ENCODE measurements around the gene TMEM190. TPM values are rescaled to one million over a fixed set of nuclear protein-coding genes. Genes with fewer than 3 reads are reported as not detected.
"Not testable (repeated sequence)": the region's sequence is repeated elsewhere in the genome, so short reads cannot be mapped to it uniquely, and the experiment has no call there.

Gene TMEM190
- total RNA-seq, 1 donor from 2014 or later = not detected

DNA sequence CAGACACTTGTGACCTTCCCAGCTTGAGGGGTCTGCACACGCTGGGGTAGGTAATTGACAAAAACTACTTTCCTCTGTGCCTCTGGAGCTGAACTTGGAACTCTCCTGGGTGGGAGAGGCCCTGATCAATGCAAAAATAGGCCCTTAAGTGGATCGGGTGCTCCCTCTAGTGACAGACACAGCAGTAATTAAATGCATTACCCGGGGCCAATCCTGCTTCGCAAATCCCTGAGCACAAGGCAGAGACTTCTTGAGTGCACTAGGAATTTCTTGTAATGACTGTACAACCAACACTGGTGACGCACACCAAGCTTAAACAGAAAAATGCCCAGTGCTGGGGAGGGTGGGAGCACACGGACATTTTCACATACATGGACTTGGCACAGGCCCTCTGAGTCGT, 41.6 kb downstream of the TMEM190 start:
- peak; percentile 44 for DNase-seq (ENCODE audit: low read depth)
- H3K4me3 ChIP-seq (ENCODE audit: low read depth, low read length) = no peak overlapping the region
- TF ChIP-seq, protein P1, sequence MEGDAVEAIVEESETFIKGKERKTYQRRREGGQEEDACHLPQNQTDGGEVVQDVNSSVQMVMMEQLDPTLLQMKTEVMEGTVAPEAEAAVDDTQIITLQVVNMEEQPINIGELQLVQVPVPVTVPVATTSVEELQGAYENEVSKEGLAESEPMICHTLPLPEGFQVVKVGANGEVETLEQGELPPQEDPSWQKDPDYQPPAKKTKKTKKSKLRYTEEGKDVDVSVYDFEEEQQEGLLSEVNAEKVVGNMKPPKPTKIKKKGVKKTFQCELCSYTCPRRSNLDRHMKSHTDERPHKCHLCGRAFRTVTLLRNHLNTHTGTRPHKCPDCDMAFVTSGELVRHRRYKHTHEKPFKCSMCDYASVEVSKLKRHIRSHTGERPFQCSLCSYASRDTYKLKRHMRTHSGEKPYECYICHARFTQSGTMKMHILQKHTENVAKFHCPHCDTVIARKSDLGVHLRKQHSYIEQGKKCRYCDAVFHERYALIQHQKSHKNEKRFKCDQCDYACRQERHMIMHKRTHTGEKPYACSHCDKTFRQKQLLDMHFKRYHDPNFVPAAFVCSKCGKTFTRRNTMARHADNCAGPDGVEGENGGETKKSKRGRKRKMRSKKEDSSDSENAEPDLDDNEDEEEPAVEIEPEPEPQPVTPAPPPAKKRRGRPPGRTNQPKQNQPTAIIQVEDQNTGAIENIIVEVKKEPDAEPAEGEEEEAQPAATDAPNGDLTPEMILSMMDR (conservative IDR thresholded peaks at IDR 0.05; ENCODE audit: low read depth, low read length) = peak; percentile 83

DNA sequence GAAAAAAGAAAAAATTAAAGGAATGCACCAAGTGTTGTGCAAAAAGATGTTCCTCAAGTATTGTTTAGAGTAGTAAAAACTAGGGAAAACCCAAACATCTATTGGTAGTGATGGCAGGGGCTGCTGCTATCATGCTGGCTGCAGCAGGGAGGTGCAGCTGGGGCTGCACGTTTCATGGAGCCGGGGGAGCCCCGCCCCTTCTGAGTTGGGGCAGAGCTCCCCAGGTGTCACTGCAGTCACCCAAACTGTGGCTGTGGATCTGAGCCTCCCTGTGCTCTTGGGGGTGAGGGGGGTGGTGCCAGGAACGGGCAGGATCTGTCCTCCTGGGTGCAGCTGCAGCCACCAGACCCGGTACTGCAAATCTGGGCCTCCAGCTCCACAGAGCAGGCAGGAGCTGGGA, 42.5 kb downstream of the TMEM190 start:
- no peak overlapping the region for H3K4me3 ChIP-seq (ENCODE audit: low read depth, low read length)
- TF ChIP-seq, protein P1 (conservative IDR thresholded peaks at IDR 0.05; ENCODE audit: low read depth, low read length) = no peak
- DNase-seq (ENCODE audit: low read depth) = no peak

DNA sequence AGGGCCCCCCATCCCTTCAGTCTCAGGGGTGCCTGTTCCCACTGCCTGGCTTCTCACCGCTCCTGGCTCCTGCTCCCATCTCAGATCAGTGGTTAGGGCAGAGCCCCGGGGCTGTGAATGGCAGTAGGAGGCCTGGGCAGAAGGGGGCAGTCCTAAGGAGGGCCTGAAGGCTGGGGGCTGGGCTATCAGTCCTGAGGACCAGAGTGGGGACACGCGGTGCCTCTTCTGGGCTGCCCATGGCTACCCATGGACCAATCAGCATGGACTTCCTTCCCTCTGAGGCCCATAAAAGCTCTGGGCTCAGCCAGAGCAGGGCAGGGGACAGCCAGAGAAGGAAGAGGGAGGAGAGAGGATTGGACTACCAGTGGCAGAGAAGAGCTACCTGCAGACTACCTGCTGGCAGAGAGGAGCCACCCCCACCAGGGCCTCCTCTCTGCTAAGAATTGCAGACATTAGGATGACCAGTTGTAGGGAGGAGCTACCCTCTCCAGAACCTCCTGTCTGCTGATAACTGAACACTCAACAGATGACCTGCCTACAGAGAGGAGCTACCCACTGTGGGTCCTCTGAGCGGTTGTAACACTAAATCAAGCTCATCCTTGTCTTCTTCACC, 43.1 kb downstream of the TMEM190 start:
- no peak overlapping the region for H3K4me3 ChIP-seq (ENCODE audit: low read depth, low read length)
- no peak for DNase-seq (ENCODE audit: low read depth)
- TF ChIP-seq, protein P1 (conservative IDR thresholded peaks at IDR 0.05; ENCODE audit: low read depth, low read length) = no peak

DNA sequence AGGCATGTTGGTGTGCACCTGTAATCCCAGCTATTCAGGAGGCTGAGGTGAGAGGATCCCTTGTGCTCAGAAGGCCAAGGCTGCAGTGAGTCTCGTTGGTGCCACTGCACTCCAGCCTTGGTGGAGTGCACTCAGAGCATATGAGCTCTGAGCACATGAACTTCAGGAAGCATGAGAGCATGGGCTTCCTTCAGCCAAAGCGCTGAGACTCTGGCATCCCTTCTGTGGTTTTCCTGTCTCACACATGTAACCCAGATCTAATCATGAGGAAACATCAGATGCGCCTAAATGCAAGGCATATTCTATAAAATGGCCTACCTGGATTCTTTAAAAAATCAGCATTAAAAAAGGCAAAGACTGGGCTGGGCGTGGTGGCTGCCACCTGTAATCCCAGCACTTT, 44.7 kb downstream of the TMEM190 start:
- not testable (repeated sequence) for DNase-seq (ENCODE audit: low read depth)

DNA sequence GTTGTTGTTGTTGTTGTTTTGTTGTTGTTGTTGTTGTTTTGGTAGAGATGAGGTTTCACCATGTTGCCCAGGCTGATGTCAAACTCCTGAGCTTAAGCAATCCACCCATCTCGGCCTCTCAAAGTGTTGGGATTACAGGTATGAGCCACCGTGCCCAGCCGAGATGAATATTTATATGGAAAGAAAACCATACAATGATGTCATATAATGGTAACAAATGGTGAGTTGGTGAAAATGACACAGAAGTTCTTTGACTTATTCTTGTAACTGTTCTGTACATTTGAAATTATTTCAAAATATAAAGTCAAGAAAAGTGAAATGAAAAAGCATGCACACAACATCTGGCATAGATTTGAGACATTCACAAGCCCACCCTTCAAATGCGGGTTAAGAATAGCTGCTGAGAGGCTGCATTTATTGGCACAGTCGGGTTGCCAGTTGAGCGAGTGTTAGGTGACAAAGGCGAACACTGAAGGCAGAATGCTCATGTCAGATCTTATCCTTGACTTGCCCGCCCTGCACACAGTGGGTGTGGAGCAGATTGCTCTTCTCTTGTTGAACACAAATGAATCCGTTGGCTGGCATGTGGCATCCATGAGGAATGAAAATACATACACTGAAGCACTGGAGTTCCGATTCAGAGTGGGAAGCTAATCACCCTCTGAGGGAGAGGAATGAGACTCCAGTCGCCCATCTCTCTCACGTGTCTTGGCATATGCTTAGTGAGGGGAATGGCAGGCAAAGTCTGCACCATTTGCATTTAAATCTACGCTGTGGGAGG, 46.8 kb downstream of the TMEM190 start:
- no peak overlapping the region for H3K4me3 ChIP-seq (ENCODE audit: low read depth, low read length)
- DNase-seq (ENCODE audit: low read depth) = no peak
- TF ChIP-seq, protein P1 (conservative IDR thresholded peaks at IDR 0.05; ENCODE audit: low read depth, low read length) = no peak

More for the DNA sequence above, 44.7 kb downstream of the TMEM190 start:
- H3K4me3 ChIP-seq (ENCODE audit: low read depth, low read length) = not testable (repeated sequence)

DNA sequence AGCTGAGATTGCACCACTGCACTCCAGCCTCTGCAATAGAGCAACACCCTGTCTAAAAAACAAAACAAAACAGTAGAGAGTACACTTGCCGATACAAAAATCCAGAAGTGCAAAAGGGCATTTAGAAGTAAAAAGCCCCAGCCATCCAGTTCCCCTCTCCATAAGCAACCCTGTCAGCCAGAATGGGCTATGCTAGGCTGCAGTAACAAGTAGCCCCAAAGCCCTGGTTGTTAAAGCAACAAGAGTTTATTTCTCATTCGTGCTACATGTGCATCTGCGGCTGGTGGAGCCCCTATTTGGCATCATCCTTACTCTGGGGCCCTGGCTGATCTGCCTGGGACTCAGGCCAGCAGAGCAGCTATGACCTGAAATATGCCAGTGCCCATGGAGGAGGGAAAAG, 47.9 kb downstream of the TMEM190 start:
- no peak for DNase-seq (ENCODE audit: low read depth)
- H3K4me3 ChIP-seq (ENCODE audit: low read depth, low read length) = no peak overlapping the region
- TF ChIP-seq, protein P1 (conservative IDR thresholded peaks at IDR 0.05; ENCODE audit: low read depth, low read length) = no peak

DNA sequence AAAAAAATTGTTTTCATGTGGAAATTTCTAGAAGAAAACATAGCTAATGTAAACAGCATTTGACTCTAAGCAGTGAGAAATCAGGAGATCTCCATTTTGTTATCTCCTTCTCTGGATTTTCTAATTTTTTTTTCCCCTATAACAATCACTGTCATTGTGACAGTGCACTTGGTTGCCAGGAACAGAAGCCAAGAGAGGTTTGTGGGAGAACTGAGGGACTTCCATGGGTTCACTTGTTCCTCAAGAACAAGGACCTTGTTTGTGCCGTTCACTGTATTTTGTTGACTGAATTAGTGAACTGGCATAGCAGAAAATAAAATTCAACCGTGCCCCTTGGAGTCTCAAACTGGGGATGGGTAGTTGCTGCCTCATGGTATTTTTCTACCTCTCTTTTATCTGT, 49.4 kb downstream of the TMEM190 start:
- H3K4me3 ChIP-seq (ENCODE audit: low read depth, low read length) = no peak overlapping the region
- no peak for DNase-seq (ENCODE audit: low read depth)
- TF ChIP-seq, protein P1 (conservative IDR thresholded peaks at IDR 0.05; ENCODE audit: low read depth, low read length) = no peak

Other genes with a start within 250 kb of the TMEM190 start
- 1.8 and 24.4 TPM in 2 replicates for gene TNNT1, start 227.6 kb upstream of the TMEM190 start, total RNA-seq
- gene TNNI3, start 219.1 kb upstream of the TMEM190 start, total RNA-seq = 0.40 and 0.51 TPM in 2 replicates
- gene DNAAF3, start 210.2 kb upstream of the TMEM190 start, total RNA-seq = 0.51 and 7.0 TPM in 2 replicates
- 0.29 TPM in 1 of 2 replicates, not detected in the other for gene SYT5, start 196.5 kb upstream of the TMEM190 start, total RNA-seq
- gene PTPRH, start 167.3 kb upstream of the TMEM190 start, total RNA-seq = 1.1 and 2.8 TPM in 2 replicates
- 2.1 and 2.6 TPM in 2 replicates for gene TMEM86B, start 148.1 kb upstream of the TMEM190 start, total RNA-seq
- 43.8 and 62.5 TPM in 2 replicates for gene PPP6R1, start 117.8 kb upstream of the TMEM190 start, total RNA-seq
- 67.3 and 73.9 TPM in 2 replicates for gene HSPBP1, start 96.7 kb upstream of the TMEM190 start, total RNA-seq
- gene BRSK1, start 92.8 kb upstream of the TMEM190 start, total RNA-seq = 2.0 and 16.1 TPM in 2 replicates
- gene TMEM150B, start 51.5 kb upstream of the TMEM190 start, total RNA-seq = not detected in 2 replicates
- gene KMT5C, start 37.0 kb upstream of the TMEM190 start, total RNA-seq = 5.1 and 18.5 TPM in 2 replicates
- gene COX6B2, start 22.1 kb upstream of the TMEM190 start, total RNA-seq = 0.23 TPM in 1 of 2 replicates, not detected in the other
- gene GARIN5B, start 13.6 kb upstream of the TMEM190 start, total RNA-seq = not detected in 2 replicates
- gene IL11, start 6.4 kb upstream of the TMEM190 start, total RNA-seq = 31.0 and 42.8 TPM in 2 replicates
- 16.3 and 21.4 TPM in 2 replicates for gene TMEM238, start 7.5 kb downstream of the TMEM190 start, total RNA-seq
- 412 and 480 TPM in 2 replicates for gene RPL28, start 9.1 kb downstream of the TMEM190 start, total RNA-seq
- 383 and 458 TPM in 2 replicates for gene UBE2S, start 31.0 kb downstream of the TMEM190 start, total RNA-seq
- gene SHISA7, start 66.5 kb downstream of the TMEM190 start, total RNA-seq = 0.17 TPM in 1 of 2 replicates, not detected in the other
- gene ISOC2, start 84.8 kb downstream of the TMEM190 start, total RNA-seq = 58.7 and 71.2 TPM in 2 replicates
- gene C19orf85, start 87.9 kb downstream of the TMEM190 start, total RNA-seq = not detected in 2 replicates
- gene ZNF628, start 99.8 kb downstream of the TMEM190 start, total RNA-seq = 4.2 and 6.2 TPM in 2 replicates
- 29.0 and 29.2 TPM in 2 replicates for gene NAT14, start 108.4 kb downstream of the TMEM190 start, total RNA-seq
- gene SSC5D, start 111.6 kb downstream of the TMEM190 start, total RNA-seq = 0.86 TPM in 1 of 2 replicates, not detected in the other
- 0.58 and 2.9 TPM in 2 replicates for gene SBK2, start 160.3 kb downstream of the TMEM190 start, total RNA-seq
- gene SBK3, start 168.7 kb downstream of the TMEM190 start, total RNA-seq = 0.23 TPM in 1 of 2 replicates, not detected in the other
- 10.0 and 11.4 TPM in 2 replicates for gene ZNF579, start 204.0 kb downstream of the TMEM190 start, total RNA-seq
- 5.5 and 9.7 TPM in 2 replicates for gene FIZ1, start 222.7 kb downstream of the TMEM190 start, total RNA-seq
- 16.4 and 18.0 TPM in 2 replicates for gene ZNF524, start 223.5 kb downstream of the TMEM190 start, total RNA-seq
- gene ZNF865, start 228.8 kb downstream of the TMEM190 start, total RNA-seq = 3.4 and 6.2 TPM in 2 replicates
- gene ZNF784, start 247.7 kb downstream of the TMEM190 start, total RNA-seq = 0.58 and 4.0 TPM in 2 replicates

Measured in epithelial cell of proximal tubule (primary cell).